ENCODE results near the gene HNRNPM.
A peak's percentile ranks its signal among the peaks of the same experiment; 100 is the strongest.
"Not testable (repeated sequence)": the region's sequence is repeated elsewhere in the genome, so short reads cannot be mapped to it uniquely, and the experiment has no call there.

Gene HNRNPM

DNA sequence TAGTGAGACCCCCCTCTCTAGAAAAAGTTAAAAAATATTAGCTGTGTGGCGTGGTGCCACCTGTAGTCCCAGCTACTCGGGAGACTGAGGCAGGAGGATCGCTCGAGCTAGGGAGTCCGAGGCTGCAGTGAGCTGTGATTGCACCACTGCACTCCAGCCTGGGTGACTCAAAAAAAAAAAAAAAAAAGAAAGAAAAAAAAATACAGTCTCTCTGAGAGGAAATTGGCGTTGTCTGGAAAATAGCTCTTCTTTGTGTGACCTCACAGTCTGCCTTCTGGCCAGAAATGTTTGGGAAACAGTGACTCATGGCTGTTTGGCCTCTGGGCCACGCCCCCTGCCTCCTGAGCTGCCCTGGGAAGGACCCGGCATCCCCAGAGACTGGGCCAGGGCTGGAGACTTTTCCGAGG lies 21.0 kb upstream of the HNRNPM start:
- peak; percentile 83 for DNase-seq

DNA sequence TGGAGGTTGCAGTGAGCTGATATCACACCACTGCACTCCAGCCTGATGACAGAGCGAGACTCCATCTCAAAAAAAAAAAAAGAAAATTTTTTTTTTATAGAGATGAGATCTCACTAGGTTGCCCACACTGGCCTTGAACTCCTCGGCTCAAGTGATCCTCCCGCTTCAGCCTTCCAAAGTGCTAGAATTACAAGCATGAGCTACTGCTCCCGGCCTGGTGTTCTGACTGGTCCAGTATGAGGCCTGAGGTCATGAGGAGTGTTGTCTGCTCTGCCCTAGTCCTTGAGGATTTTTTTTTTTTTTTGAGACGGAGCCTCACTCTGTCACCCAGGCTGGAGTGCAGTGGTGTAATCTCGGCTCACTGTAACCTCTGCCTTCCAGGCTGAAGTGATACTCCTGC lies 19.4 kb upstream of the HNRNPM start:
- in situ Hi-C loops (cut with MboI; ENCODE audit: low pct_unique_long_range_greater_than_20kb, low sequenced_read_pairs); DNase-seq: not testable (repeated sequence)

More for the DNA sequence above, 21.0 kb upstream of the HNRNPM start:
- in situ Hi-C loops (cut with MboI; ENCODE audit: low pct_unique_long_range_greater_than_20kb, low sequenced_read_pairs) = no loop called here

- DNase-seq = no peak
- in situ Hi-C loops (cut with MboI; ENCODE audit: low pct_unique_long_range_greater_than_20kb, low sequenced_read_pairs) = no loop called here
Measured at GRCh38 chr19:8426283-8426682, 18.5 kb upstream of the HNRNPM start.

- in situ Hi-C loops (cut with MboI; ENCODE audit: low pct_unique_long_range_greater_than_20kb, low sequenced_read_pairs) = no loop called here
- no peak for DNase-seq
Measured at GRCh38 chr19:8429044-8429443, 15.7 kb upstream of the HNRNPM start.

DNA sequence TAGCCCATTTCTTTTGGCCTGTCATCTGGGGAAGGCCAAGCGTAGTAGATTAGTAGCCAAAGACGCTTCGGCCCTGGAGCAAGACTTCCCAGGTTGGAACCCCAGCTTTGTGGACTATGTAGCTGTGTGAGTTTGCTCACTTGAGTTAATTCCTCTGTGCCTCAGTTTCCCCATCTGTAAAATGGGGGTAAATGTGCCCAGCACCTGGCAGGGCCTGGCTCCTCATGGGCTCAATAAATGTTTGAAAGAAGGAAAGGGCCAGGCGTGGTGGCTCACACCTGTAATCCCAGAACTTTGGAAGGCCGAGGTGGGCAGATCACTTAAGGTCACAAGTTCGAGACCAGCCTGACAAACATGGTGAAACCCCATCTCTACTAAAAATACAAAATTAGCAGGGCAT lies 14.9 kb upstream of the HNRNPM start:
- in situ Hi-C loops (cut with MboI; ENCODE audit: low pct_unique_long_range_greater_than_20kb, low sequenced_read_pairs) = no loop called here
- DNase-seq = no peak

DNA sequence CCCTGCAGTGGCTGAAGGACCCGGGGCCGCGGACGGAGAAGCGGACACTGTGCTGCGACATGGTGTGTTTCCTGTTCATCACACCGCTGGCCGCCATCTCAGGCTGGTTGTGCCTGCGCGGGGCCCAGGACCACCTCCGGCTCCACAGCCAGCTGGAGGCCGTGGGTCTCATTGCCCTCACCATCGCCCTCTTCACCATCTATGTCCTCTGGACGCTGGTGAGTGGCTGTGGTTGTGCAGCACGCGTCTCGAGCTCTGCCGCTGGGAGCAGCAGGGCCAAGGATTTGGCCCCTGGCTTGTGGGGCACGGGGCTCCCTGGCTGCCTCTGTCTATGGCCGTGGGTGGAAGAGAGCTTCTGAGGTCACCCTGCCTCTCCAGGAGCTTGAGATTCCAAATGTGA lies 14.1 kb upstream of the HNRNPM start:
- no peak for DNase-seq

GRCh38 chr19:8438236-8438635 lies 6.5 kb upstream of the HNRNPM start:
- no peak for DNase-seq
- in situ Hi-C loops (cut with MboI; ENCODE audit: low pct_unique_long_range_greater_than_20kb, low sequenced_read_pairs) = no loop called here

More for the DNA sequence above, 14.1 kb upstream of the HNRNPM start:
- in situ Hi-C loops (cut with MboI; ENCODE audit: low pct_unique_long_range_greater_than_20kb, low sequenced_read_pairs) = no loop called here

GRCh38 chr19:8441725-8442544 lies 2.8 kb upstream of the HNRNPM start:
- DNase-seq = no peak
- in situ Hi-C loops (cut with MboI; ENCODE audit: low pct_unique_long_range_greater_than_20kb, low sequenced_read_pairs) = no loop called here

DNA sequence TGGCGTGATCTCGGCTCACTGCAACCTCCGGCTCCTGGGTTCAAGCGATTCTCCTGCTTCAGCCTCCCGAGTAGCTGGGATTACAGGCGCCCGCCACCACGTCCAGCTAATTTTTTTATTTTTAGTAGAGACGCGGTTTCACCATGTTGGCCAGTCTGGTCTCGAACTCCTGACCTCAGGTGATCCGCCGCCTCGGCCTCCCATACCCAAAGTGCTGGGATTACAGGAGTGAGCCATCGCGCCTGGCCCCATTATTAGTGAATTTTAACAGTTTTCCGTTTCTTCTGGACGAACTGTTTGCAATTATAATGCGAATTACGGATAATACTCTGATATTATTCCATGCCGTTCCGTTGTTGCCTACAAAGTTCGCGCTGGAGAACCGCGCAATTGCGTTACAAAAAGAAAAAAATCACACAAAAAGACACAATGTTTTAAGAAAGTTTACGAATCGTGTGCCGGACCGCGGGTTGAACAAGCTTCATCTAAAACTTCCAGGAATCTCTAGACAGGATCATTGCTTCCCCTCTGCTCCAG lies 567 bp upstream of the HNRNPM start:
- DNase-seq; in situ Hi-C loops (cut with MboI; ENCODE audit: low pct_unique_long_range_greater_than_20kb, low sequenced_read_pairs): not testable (repeated sequence)

DNA sequence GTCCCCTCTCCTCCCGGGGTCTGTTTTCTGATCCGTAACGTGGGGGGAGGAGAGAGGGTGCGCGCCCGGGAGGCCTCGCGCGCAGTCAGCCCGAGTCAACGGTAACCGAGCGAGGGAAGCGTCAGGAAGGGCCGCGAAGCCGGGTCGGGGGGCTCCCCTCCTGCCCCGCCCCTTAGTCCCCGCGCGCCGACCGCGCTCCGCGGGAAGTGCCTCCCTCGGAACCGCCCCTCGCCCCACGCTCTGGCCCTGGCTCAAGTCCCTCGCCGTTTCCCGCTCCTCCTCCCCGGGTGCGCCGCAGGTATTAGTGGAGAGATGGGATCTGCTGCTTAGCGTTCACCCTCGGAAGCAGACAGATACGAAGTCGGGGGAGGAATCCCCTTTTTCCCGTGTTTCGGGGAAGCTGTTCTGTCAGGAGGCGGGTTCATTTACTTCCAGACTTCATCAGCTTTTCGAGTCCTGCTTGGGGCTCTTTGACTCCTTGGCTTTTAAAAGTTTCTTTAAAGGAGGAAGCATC lies 770 bp downstream of the HNRNPM start:
- in situ Hi-C loops (cut with MboI; ENCODE audit: low pct_unique_long_range_greater_than_20kb, low sequenced_read_pairs) = no loop called here
- DNase-seq = peak; percentile 38

DNA sequence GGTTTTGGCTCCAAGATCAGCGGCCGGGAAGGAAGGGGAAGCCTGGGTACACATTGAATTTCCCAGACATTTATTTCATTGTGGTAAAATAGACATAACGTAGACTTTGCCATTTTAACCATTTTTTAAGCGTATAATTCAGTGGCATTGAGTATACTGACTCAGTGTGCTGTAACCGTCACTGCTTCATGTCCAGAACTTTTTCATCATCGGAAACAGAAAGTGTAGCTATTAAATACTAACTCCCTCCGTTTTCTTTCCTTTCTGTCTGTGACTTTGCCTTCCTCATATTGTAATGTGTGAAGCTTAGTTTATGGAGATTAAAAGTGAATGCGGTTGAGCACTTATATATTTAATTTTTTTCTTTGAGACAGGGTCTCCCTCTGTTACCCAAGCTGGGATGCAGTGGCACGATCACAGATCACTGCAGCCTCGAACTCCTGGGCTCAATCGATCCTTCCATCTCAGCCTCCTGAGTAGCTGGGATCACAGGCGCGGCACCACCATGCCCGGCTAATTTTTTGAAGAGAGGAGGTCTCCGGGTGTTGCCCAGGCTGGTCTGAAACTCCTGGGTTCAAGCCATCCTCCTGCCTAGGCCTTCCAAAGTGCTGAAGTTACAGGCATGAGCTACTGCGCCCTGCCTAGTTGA lies 1.4 kb downstream of the HNRNPM start:
- in situ Hi-C loops (cut with MboI; ENCODE audit: low pct_unique_long_range_greater_than_20kb, low sequenced_read_pairs) = no loop called here
- DNase-seq = no peak

- in situ Hi-C loops (cut with MboI; ENCODE audit: low pct_unique_long_range_greater_than_20kb, low sequenced_read_pairs) = no loop called here
- DNase-seq = no peak
Measured at GRCh38 chr19:8449830-8450229, 5.1 kb downstream of the HNRNPM start.

- DNase-seq = no peak
- in situ Hi-C loops (cut with MboI; ENCODE audit: low pct_unique_long_range_greater_than_20kb, low sequenced_read_pairs) = no loop called here
Measured at GRCh38 chr19:8451377-8451776, 6.6 kb downstream of the HNRNPM start.

DNA sequence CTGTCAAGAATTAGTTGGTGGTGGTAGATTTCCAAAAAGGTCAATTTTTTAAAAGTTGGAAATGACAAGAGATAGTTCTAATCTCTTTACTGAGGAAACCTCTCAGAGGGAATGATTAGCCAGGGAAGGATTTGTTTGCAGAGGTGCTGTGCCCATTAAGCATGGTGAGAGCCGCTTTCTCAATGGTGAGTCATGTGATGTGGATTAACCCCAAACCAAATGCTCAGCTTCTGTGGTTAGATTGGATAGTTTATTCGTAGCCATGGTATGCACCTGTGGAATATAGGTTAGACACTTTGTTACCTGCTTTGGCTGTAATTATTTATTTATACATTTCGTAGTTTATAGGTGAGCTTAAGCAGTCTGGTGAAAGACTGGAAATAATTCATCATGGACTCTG lies 7.1 kb downstream of the HNRNPM start:
- in situ Hi-C loops (cut with MboI; ENCODE audit: low pct_unique_long_range_greater_than_20kb, low sequenced_read_pairs) = no loop called here
- no peak for DNase-seq

- DNase-seq = no peak
- in situ Hi-C loops (cut with MboI; ENCODE audit: low pct_unique_long_range_greater_than_20kb, low sequenced_read_pairs) = no loop called here
Measured at GRCh38 chr19:8452446-8453123, 7.8 kb downstream of the HNRNPM start.

GRCh38 chr19:8453616-8454015 lies 8.8 kb downstream of the HNRNPM start:
- in situ Hi-C loops (cut with MboI; ENCODE audit: low pct_unique_long_range_greater_than_20kb, low sequenced_read_pairs) = no loop called here
- DNase-seq = no peak

- in situ Hi-C loops (cut with MboI; ENCODE audit: low pct_unique_long_range_greater_than_20kb, low sequenced_read_pairs) = no loop called here
- no peak for DNase-seq
Measured at GRCh38 chr19:8454218-8454617, 9.4 kb downstream of the HNRNPM start.

DNA sequence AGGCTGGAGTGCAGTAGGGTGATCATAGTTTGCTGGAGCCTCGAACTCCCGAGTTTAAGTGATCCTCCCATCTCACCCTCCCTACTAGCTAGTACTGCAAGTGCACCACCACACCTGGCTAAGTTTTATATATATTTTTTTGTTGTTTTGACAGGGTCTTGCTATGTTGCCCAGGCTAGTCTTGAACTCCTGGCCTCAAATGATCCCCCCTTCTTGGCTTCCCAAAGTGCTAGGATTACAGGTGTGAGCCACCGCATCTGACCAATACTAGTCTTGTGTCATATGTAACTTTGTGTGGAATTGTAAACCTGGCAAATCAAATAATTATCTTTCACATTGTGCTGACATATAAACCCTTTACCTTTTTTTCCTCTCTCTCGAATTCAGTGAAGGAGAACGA lies 10.2 kb downstream of the HNRNPM start:
- DNase-seq = no peak
- in situ Hi-C loops (cut with MboI; ENCODE audit: low pct_unique_long_range_greater_than_20kb, low sequenced_read_pairs) = no loop called here

- in situ Hi-C loops (cut with MboI; ENCODE audit: low pct_unique_long_range_greater_than_20kb, low sequenced_read_pairs) = no loop called here
- DNase-seq = no peak
Measured at GRCh38 chr19:8456064-8456463, 11.3 kb downstream of the HNRNPM start.

DNA sequence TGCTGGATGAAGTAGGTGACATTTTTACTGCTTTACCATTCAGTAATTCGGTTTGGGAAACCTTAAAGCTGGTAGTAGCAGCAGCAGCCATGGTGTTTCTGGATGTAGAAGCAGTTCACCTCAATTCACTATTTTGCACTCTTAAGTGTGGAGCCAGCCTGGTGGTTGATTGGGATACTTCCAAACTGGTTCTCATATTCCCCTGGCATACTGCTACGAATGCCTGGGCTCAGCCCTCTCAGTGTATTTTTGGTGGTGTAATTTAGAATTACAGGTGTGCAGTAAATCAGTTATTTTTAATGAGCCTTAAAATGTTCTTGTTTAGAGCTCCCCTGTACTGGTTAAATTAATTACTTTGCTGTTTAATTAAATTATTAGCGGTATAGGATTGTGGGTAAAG lies 12.4 kb downstream of the HNRNPM start:
- in situ Hi-C loops (cut with MboI; ENCODE audit: low pct_unique_long_range_greater_than_20kb, low sequenced_read_pairs) = no loop called here
- no peak for DNase-seq
